ENCODE results near the gene H3-3A.

DNA sequence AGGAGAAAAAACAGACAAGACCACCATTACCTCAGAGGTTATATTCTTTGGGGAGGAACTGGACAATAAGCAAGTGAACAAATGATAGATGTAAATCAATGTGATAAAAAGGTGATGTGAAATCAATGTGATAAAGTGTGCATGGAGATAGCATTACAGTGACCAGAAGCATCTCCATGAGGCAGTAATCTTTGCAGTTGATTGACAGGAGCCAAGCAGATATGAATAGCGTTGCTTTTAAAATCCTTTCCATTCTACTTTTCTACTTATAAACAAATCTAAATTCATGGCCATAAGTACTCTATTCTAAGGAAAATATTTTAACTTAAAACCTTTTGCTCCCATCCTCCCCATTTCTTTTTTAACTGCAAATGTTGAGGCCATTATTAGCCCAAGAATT is 2.8 kb upstream of the H3-3A start:
- TF ChIP-seq, protein P1, sequence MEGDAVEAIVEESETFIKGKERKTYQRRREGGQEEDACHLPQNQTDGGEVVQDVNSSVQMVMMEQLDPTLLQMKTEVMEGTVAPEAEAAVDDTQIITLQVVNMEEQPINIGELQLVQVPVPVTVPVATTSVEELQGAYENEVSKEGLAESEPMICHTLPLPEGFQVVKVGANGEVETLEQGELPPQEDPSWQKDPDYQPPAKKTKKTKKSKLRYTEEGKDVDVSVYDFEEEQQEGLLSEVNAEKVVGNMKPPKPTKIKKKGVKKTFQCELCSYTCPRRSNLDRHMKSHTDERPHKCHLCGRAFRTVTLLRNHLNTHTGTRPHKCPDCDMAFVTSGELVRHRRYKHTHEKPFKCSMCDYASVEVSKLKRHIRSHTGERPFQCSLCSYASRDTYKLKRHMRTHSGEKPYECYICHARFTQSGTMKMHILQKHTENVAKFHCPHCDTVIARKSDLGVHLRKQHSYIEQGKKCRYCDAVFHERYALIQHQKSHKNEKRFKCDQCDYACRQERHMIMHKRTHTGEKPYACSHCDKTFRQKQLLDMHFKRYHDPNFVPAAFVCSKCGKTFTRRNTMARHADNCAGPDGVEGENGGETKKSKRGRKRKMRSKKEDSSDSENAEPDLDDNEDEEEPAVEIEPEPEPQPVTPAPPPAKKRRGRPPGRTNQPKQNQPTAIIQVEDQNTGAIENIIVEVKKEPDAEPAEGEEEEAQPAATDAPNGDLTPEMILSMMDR (conservative IDR thresholded peaks at IDR 0.05 in 1 of 2, IDR thresholded peaks at IDR 0.05 in 1 of 2; ENCODE audit: low read depth in 1 of 2, low read length in 2 of 2) = no peak
- no peak for TF ChIP-seq EZH2 (IDR thresholded peaks at IDR 0.05; ENCODE audit: low read length, missing control alignments)
